HCT116 (cell line): ENCODE data around the gene PLEKHO2. TPM values are rescaled to one million over a fixed set of nuclear protein-coding genes. Genes with fewer than 3 reads are reported as not detected.

Experiments used
- ATAC-seq: fragments of 200-7000 bp; cut with Tn5 transposase; 2 replicates; pipeline ENCODE4 v1.9.1; 2020; ENCODE audit warnings: mild to moderate bottlenecking, moderate library complexity
- BruUV-seq: library from RNA; stranded (reverse); fragments of 400-500 nt; replicated peaks from 2 replicates; lab custom pipeline; 2021; lab: Mats Ljungman, UMichigan
- CTCF ChIA-PET: fragments of 300-600 bp; sonication (Branson Sonifier 250); formaldehyde crosslinking; loops from one replicate; lab custom pipeline; 2021; ENCODE audit warnings: antibody characterized with exemption; lab: Charles Lee
- POLR2A ChIA-PET: fragments of 300-600, 350-600 bp; sonication (Branson Sonifier 250); formaldehyde crosslinking; loops from one replicate; lab custom pipeline; 2021; ENCODE audit warnings: antibody characterized with exemption; lab: Charles Lee
- RAD21 ChIA-PET, 2 experiments: fragments of 300-600 bp; sonication (Branson Sonifier 250); formaldehyde crosslinking; loops; one replicate each; lab custom pipeline; 2023; ENCODE audit warnings: low total read pairs in 2 of 2; ENCODE audit not compliant: uncharacterized antibody in 2 of 2, unreplicated experiment in 2 of 2, low non-redundant PET in 1 of 2; lab: Charles Lee
- DNase-seq: peaks from one replicate; pipeline ENCODE4 v3.0.0-alpha.2; 2010; ENCODE audit warnings: low read depth, low spot score
- H2AFZ ChIP-seq: fragments of 200-600 bp; shearing (Covaris generic), sonication (generic); 2 replicates; pipeline ENCODE4 v1.6.1; 2017; ENCODE audit warnings: low read depth, mixed run types, mixed read lengths, antibody characterized with exemption, low read length; ENCODE audit not compliant: poor library complexity, severe bottlenecking
- H3K27ac ChIP-seq: 2 replicates; pipeline ENCODE4 v1.5.1; 2012; ENCODE audit warnings: low read depth, low read length
- H3K27me3 ChIP-seq: fragments of 200-600 bp; sonication (generic); 2 replicates; pipeline ENCODE4 v1.6.1; 2016; ENCODE audit warnings: mixed run types, low read length, mixed read lengths; ENCODE audit not compliant: insufficient read depth
- H3K36me3 ChIP-seq, 2 experiments: fragments of 200-500 bp in 1 of 2; fragments of 200-600 bp in 1 of 2; sonication (Bioruptor generic) in 1 of 2; sonication (generic) in 1 of 2; 2 replicates each; pipeline versions ENCODE4 v1.5.1 to v1.6.1; 2014 to 2016; ENCODE audit warnings: low read length in 2 of 2, inconsistent platforms in 1 of 2, mixed read lengths in 1 of 2, mixed run types in 1 of 2; ENCODE audit not compliant: insufficient read depth in 2 of 2, control insufficient read depth in 1 of 2
- H3K4me1 ChIP-seq, 2 experiments: fragments of 200-600 bp in 1 of 2; sonication (generic) in 1 of 2; 2 replicates each; pipeline versions ENCODE4 v1.5.1 to v1.6.1; 2012 to 2017; ENCODE audit warnings: low read length in 2 of 2, inconsistent platforms in 1 of 2, mild to moderate bottlenecking in 1 of 2, mixed read lengths in 1 of 2, mixed run types in 1 of 2, moderate library complexity in 1 of 2; ENCODE audit not compliant: insufficient read depth in 2 of 2, control insufficient read depth in 1 of 2
- H3K4me2 ChIP-seq: fragments of 200-600 bp; sonication (generic); 2 replicates; pipeline ENCODE4 v1.6.1; 2017; ENCODE audit warnings: mixed run types, low read length, mixed read lengths
- H3K4me3 ChIP-seq, 2 experiments: fragments of 200-600 bp in 1 of 2; sonication (generic) in 1 of 2; replicated peaks in 1 of 2; 2 replicates each; pipeline ENCODE4 v1.5.1; 2011 to 2016; ENCODE audit warnings: low read length in 2 of 2, control low read depth in 1 of 2, low read depth in 1 of 2, mild to moderate bottlenecking in 1 of 2, mixed read lengths in 1 of 2, mixed run types in 1 of 2
- H3K79me2 ChIP-seq: fragments of 200-600 bp; sonication (generic); 2 replicates; pipeline ENCODE4 v1.6.1; 2017; ENCODE audit warnings: mild to moderate bottlenecking, mixed run types, low read length, moderate library complexity, mixed read lengths; ENCODE audit not compliant: insufficient read depth
- H3K9ac ChIP-seq: fragments of 200-600 bp; sonication (generic); 2 replicates; pipeline ENCODE4 v1.6.1; 2016; ENCODE audit warnings: low read length, mixed read lengths
- H3K9me2 ChIP-seq: fragments of 200-600 bp; sonication (generic), shearing (Covaris generic); 2 replicates; pipeline ENCODE4 v1.6.1; 2017; ENCODE audit warnings: mixed run types, mild to moderate bottlenecking, moderate library complexity; ENCODE audit not compliant: insufficient read depth
- H3K9me3 ChIP-seq, 2 experiments: fragments of 200-500 bp in 1 of 2; fragments of 200-600 bp in 1 of 2; sonication (Bioruptor generic) in 1 of 2; sonication (generic) in 1 of 2; 2 replicates each; pipeline ENCODE4 v1.6.1; 2014 to 2017; ENCODE audit warnings: low read length in 2 of 2, mixed read lengths in 2 of 2, inconsistent platforms in 1 of 2, low read depth in 1 of 2, mild to moderate bottlenecking in 1 of 2, mixed run types in 1 of 2, moderate library complexity in 1 of 2; ENCODE audit not compliant: control insufficient read depth in 1 of 2, insufficient read depth in 1 of 2
- H4K20me1 ChIP-seq: fragments of 200-600 bp; sonication (generic), shearing (Covaris generic); 2 replicates; pipeline ENCODE4 v1.6.1; 2017; ENCODE audit warnings: mixed run types, mild to moderate bottlenecking, moderate library complexity; ENCODE audit not compliant: insufficient read depth
- CBX3 ChIP-seq: IDR thresholded peaks from 2 replicates; pipeline ENCODE4 v1.6.1; 2012; ENCODE audit warnings: low read depth
- EGR1 ChIP-seq: IDR thresholded peaks from 2 replicates; pipeline ENCODE4 v1.6.1; 2012; ENCODE audit warnings: low read depth
- ELF1 ChIP-seq: IDR thresholded peaks from 2 replicates; pipeline ENCODE4 v1.6.1; 2012; ENCODE audit warnings: low read depth, borderline replicate concordance
- EZH2 ChIP-seq: fragments of 200-600 bp; sonication (generic); IDR thresholded peaks from 2 replicates; pipeline ENCODE4 v1.6.1; 2017; ENCODE audit warnings: antibody characterized with exemption, mixed run types
- POLR2A ChIP-seq: IDR thresholded peaks from 2 replicates; pipeline ENCODE4 v1.7.0; 2011; ENCODE audit warnings: borderline replicate concordance; ENCODE audit not compliant: insufficient read depth, insufficient read length; ENCODE audit errors: extremely low read depth
- POLR2AphosphoS5 ChIP-seq: IDR thresholded peaks from 2 replicates; pipeline ENCODE4 v1.6.1; 2011; ENCODE audit warnings: mild to moderate bottlenecking, low read depth, low read length, moderate library complexity
- RAD21 ChIP-seq: IDR thresholded peaks from 2 replicates; pipeline ENCODE4 v1.6.1; 2012; ENCODE audit warnings: low read depth, mild to moderate bottlenecking
- SP1 ChIP-seq: IDR thresholded peaks from 2 replicates; pipeline ENCODE4 v1.6.1; 2012; ENCODE audit warnings: low read depth
- SRF ChIP-seq: IDR thresholded peaks from 2 replicates; pipeline ENCODE4 v1.6.1; 2012; ENCODE audit warnings: low read depth
- TCF7L2 ChIP-seq: IDR thresholded peaks from 2 replicates; pipeline ENCODE4 v1.7.0; 2011; ENCODE audit warnings: borderline replicate concordance, inconsistent platforms; ENCODE audit not compliant: insufficient read depth, insufficient read length; ENCODE audit errors: extremely low read depth
- YY1 ChIP-seq: IDR thresholded peaks from 2 replicates; pipeline ENCODE4 v1.6.1; 2011; ENCODE audit warnings: low read length, low read depth, moderate library complexity, mild to moderate bottlenecking; ENCODE audit not compliant: insufficient replicate concordance; ENCODE audit errors: extremely low read depth
- ZBTB33 ChIP-seq: IDR thresholded peaks from 2 replicates; pipeline ENCODE4 v1.6.1; 2011; ENCODE audit warnings: mild to moderate bottlenecking, low read length, moderate library complexity; ENCODE audit not compliant: insufficient replicate concordance; ENCODE audit errors: extremely low read depth
- ZFX ChIP-seq: fragments of 450-650 bp; IDR thresholded peaks from 2 replicates; pipeline ENCODE4 v1.6.1; 2017
- ZNF274 ChIP-seq: fragments of 200-500 bp; sonication (Bioruptor generic); IDR thresholded peaks from 2 replicates; pipeline ENCODE4 v1.6.1; 2014; ENCODE audit warnings: mild to moderate bottlenecking, low read depth, low read length, inconsistent platforms
- intact Hi-C: fragments of 100-400 bp; cut with micrococcal nuclease; formaldehyde crosslinking; loops from 2 replicates; pipeline ENCODE4 v1.10.0; 2022
- total RNA-seq: library from RNA; stranded (reverse); gene quantifications from one replicate; pipeline ENCODE4 v1.2.1, GENCODE V29; 2021; ENCODE audit not compliant: unreplicated experiment
- TF ChIP-seq, protein P1 (sequence below), 3 experiments: fragments of 200-600 bp in 1 of 3; sonication (generic) in 1 of 3; IDR thresholded peaks in 2 of 3; conservative IDR thresholded peaks in 1 of 3; 2 replicates each; pipeline ENCODE4 v1.5.1; 2012 to 2017; ENCODE audit warnings: low read depth in 2 of 3, low read length in 2 of 3, antibody characterized with exemption in 1 of 3, borderline replicate concordance in 1 of 3, control low read depth in 1 of 3, mild to moderate bottlenecking in 1 of 3, mixed read lengths in 1 of 3, mixed run types in 1 of 3, moderate library complexity in 1 of 3; ENCODE audit not compliant: insufficient read depth in 1 of 3
- TF ChIP-seq, protein P2 (sequence below): IDR thresholded peaks from 2 replicates; pipeline ENCODE4 v1.6.1; 2012

The PLEKHO2 gene
- total RNA-seq, 1 experiment from 2014 or later = 8.0 TPM

GRCh38 chr15:64894395-64895056, 52.8 kb downstream of the PLEKHO2 start:
- Histone ChIP-seq H3K27ac (no peak overlapping the region), H3K9ac (no peak overlapping the region), H3K9me3 (no peaks in the 10 kb centered on the region), H3K4me2 (no peak overlapping the region), H3K4me1 (peaks cover 0 to 13% of the 10 kb centered on the region in 2 experiments; a peak in 1 of 4 replicates), H3K36me3 (no peaks in the 10 kb centered on the region), H3K4me3 (no peak overlapping the region), H2AFZ (no peak overlapping the region), H3K27me3 (no peaks in the 10 kb centered on the region), H3K9me2 (no peaks in the 10 kb centered on the region), H4K20me1 (no peaks in the 10 kb centered on the region), H3K79me2 (no peaks in the 10 kb centered on the region)
- no peak for ATAC-seq
- intact Hi-C loops = no loop called here
- no TSS peak for BruUV-seq
- ChIA-PET CTCF (no interaction called here), POLR2A (no interaction called here), RAD21 (no interaction called here)
- no peak for TF ChIP-seq ZFX
- TF ChIP-seq POLR2AphosphoS5 = no peak
- no peak for TF ChIP-seq ELF1
- TF ChIP-seq EZH2 = no peak
- TF ChIP-seq SRF = no peak
- no peak for TF ChIP-seq POLR2A
- no peak for TF ChIP-seq ZNF274
- no peak for TF ChIP-seq CBX3
- no peak for TF ChIP-seq YY1
- TF ChIP-seq TCF7L2 = no peak
- TF ChIP-seq, protein P1, sequence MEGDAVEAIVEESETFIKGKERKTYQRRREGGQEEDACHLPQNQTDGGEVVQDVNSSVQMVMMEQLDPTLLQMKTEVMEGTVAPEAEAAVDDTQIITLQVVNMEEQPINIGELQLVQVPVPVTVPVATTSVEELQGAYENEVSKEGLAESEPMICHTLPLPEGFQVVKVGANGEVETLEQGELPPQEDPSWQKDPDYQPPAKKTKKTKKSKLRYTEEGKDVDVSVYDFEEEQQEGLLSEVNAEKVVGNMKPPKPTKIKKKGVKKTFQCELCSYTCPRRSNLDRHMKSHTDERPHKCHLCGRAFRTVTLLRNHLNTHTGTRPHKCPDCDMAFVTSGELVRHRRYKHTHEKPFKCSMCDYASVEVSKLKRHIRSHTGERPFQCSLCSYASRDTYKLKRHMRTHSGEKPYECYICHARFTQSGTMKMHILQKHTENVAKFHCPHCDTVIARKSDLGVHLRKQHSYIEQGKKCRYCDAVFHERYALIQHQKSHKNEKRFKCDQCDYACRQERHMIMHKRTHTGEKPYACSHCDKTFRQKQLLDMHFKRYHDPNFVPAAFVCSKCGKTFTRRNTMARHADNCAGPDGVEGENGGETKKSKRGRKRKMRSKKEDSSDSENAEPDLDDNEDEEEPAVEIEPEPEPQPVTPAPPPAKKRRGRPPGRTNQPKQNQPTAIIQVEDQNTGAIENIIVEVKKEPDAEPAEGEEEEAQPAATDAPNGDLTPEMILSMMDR (IDR thresholded peaks at IDR 0.05 in 2 of 3, conservative IDR thresholded peaks at IDR 0.05 in 1 of 3; ENCODE audit: borderline replicate concordance in 1 of 3, insufficient read depth in 1 of 3, low read depth in 2 of 3, low read length in 2 of 3) = no peak
- TF ChIP-seq EGR1 = no peak
- no peak for TF ChIP-seq ZBTB33
- TF ChIP-seq, protein P2, sequence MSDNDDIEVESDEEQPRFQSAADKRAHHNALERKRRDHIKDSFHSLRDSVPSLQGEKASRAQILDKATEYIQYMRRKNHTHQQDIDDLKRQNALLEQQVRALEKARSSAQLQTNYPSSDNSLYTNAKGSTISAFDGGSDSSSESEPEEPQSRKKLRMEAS = no peak
- TF ChIP-seq SP1 = no peak
- no peak for TF ChIP-seq RAD21
- DNase-seq = no peak
